Muscle layer of colon (tissue), 2 donors: ENCODE data around the gene RANBP3.
"Not testable (repeated sequence)": the region's sequence is repeated elsewhere in the genome, so short reads cannot be mapped to it uniquely, and the experiment has no call there.

ENCODE experiments used
- H3K27ac ChIP-seq: one replicate; pipeline ENCODE4 v1.7.0; 2013; ENCODE audit warnings: low read depth, mild to moderate bottlenecking, low read length, moderate library complexity
- H3K27me3 ChIP-seq, 2 donors: one replicate each; pipeline ENCODE4 v1.7.0; 2013; ENCODE audit warnings: low read length in 2 of 2, mild to moderate bottlenecking in 2 of 2; ENCODE audit not compliant: insufficient read depth in 2 of 2, control insufficient read depth in 1 of 2
- H3K36me3 ChIP-seq: one replicate; pipeline ENCODE4 v1.7.0; 2013; ENCODE audit warnings: mild to moderate bottlenecking, low read length; ENCODE audit not compliant: insufficient read depth
- H3K4me1 ChIP-seq: one replicate; pipeline ENCODE4 v1.7.0; 2013; ENCODE audit warnings: mild to moderate bottlenecking, low read length; ENCODE audit not compliant: insufficient read depth
- H3K4me3 ChIP-seq, 2 donors: one replicate each; pipeline ENCODE4 v1.7.0; 2013; ENCODE audit warnings: low read length in 2 of 2, low read depth in 1 of 2, mild to moderate bottlenecking in 1 of 2, moderate library complexity in 1 of 2
- H3K9ac ChIP-seq: one replicate; pipeline ENCODE4 v1.7.0; 2013; ENCODE audit warnings: low read length
- H3K9me3 ChIP-seq: one replicate; pipeline ENCODE4 v1.7.0; 2013; ENCODE audit warnings: mild to moderate bottlenecking, low read length
- donor health status: abdominal sarcoma.
- donor health status: Adenocarcinoma of cecum.

Gene RANBP3

GRCh38 chr19:5968431-5969373 lies 9.2 kb downstream of the RANBP3 start:
- Histone ChIP-seq H3K27ac (peak overlapping the region; percentile 70), H3K4me3 (peak overlapping the region in 1 of 2 donors; percentile 33), H3K9ac (no peak overlapping the region), H3K9me3 (no peaks in the 10 kb centered on the region), H3K27me3 (no peaks in the 10 kb centered on the region), H3K36me3 (peaks cover 12% of the 10 kb centered on the region), H3K4me1 (peaks cover 69% of the 10 kb centered on the region)

GRCh38 chr19:5967994-5968430 lies 9.9 kb downstream of the RANBP3 start:
- Histone ChIP-seq H3K9ac (no peak overlapping the region), H3K36me3 (peaks cover 5% of the 10 kb centered on the region), H3K27me3 (no peaks in the 10 kb centered on the region), H3K4me3 (peak overlapping the region in 1 of 2 donors; percentile 33), H3K4me1 (peaks cover 74% of the 10 kb centered on the region), H3K9me3 (no peaks in the 10 kb centered on the region), H3K27ac (peak overlapping the region; percentile 70)

- Histone ChIP-seq H3K9me3 (no peaks in the 10 kb centered on the region), H3K36me3 (peaks cover 5% of the 10 kb centered on the region), H3K4me3 (peak overlapping the region in 1 of 2 donors; percentile 33), H3K9ac (no peak overlapping the region), H3K27me3 (no peaks in the 10 kb centered on the region), H3K4me1 (peaks cover 77% of the 10 kb centered on the region), H3K27ac (peak overlapping the region; percentile 74)
Measured at GRCh38 chr19:5967571-5967970, 10.4 kb downstream of the RANBP3 start.

GRCh38 chr19:5966941-5967340 lies 11.0 kb downstream of the RANBP3 start:
- Histone ChIP-seq H3K27me3 (no peaks in the 10 kb centered on the region), H3K36me3 (peaks cover 5% of the 10 kb centered on the region), H3K4me3 (peak overlapping the region in 1 of 2 donors; percentile 33), H3K9me3 (no peaks in the 10 kb centered on the region), H3K27ac (peak overlapping the region; percentile 74), H3K4me1 (peaks cover 78% of the 10 kb centered on the region), H3K9ac (peak overlapping the region; percentile 29)

DNA sequence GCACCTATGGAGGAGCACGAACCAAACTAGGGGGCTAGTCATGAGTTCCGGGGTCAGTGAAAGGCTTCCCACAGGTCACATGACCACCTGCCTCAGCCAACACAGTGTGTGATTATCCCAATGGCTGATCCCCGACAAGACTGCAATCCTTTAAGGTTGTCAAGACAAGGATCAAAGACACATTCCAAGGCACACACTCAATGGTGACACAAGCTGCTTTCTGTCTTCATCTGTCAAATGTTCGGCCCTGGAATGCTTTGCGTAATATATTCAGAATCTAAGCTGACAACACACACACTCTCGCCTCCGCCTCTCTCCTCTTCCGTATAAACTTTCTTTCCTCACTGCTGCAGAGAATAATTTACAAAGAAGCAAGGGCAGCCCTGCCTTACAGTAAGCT lies 11.7 kb downstream of the RANBP3 start:
- H3K27me3 ChIP-seq = no peaks in the 10 kb centered on the region

DNA sequence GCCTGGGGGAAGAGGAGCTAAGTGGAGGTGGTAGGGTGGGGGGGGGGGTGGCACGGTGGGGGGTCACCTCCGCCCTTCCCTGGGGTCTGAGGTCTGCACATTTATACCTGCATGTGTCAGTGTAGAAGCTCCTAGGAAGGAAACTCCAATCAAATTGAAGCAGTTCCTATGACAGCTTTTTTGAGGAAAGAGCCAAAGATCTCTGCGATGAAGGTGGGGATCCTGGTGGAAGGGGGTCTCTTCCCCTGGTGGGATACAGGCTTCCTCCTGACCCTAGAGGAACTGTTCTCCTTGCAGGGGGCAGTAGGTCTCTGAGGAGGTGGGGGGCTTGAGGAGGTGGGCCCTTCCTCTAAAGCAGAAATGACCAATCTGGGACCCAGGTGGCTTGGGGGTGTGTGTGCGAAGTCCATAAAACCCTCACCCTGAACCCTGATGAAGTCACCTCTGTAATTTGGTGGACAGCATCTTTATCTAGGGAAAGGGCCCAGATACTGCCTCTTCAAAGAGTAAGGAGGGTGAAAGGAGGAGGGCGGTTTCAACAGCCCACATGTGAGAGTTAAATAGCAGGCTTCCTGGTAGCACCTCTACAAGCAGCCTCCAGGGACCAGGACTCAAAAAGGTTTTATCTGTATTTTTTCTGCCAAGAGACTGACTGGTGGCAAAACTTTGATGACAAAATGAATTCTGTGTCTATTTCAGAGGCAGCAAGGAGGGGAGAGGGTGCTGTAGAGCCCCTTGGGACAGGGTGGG lies 12.9 kb downstream of the RANBP3 start:
- H3K9ac ChIP-seq = no peak overlapping the region
- H3K27ac ChIP-seq = no peak overlapping the region
- H3K27me3 ChIP-seq = no peaks in the 10 kb centered on the region
- H3K4me1 ChIP-seq = peaks cover 91% of the 10 kb centered on the region
- no peak overlapping the region for H3K4me3 ChIP-seq
- H3K9me3 ChIP-seq = no peaks in the 10 kb centered on the region
- H3K36me3 ChIP-seq = no peaks in the 10 kb centered on the region

More for the DNA sequence above, 11.7 kb downstream of the RANBP3 start:
- no peaks in the 10 kb centered on the region for H3K36me3 ChIP-seq
- no peaks in the 10 kb centered on the region for H3K9me3 ChIP-seq
- H3K9ac ChIP-seq = peak overlapping the region; percentile 29
- H3K4me3 ChIP-seq = peak overlapping the region in 1 of 2 donors; percentile 9
- peaks cover 80% of the 10 kb centered on the region for H3K4me1 ChIP-seq
- peak overlapping the region; percentile 74 for H3K27ac ChIP-seq

GRCh38 chr19:5963855-5964254 lies 14.1 kb downstream of the RANBP3 start:
- Histone ChIP-seq H3K27ac (no peak overlapping the region), H3K4me3 (no peak overlapping the region), H3K36me3 (no peaks in the 10 kb centered on the region), H3K9me3 (no peaks in the 10 kb centered on the region), H3K9ac (no peak overlapping the region), H3K27me3 (no peaks in the 10 kb centered on the region), H3K4me1 (peaks cover 92% of the 10 kb centered on the region)

GRCh38 chr19:5963259-5963658 lies 14.7 kb downstream of the RANBP3 start:
- peaks cover 86% of the 10 kb centered on the region for H3K4me1 ChIP-seq
- not testable (repeated sequence) for H3K27me3 ChIP-seq, H3K36me3 ChIP-seq, H3K4me3 ChIP-seq, H3K27ac ChIP-seq, H3K9ac ChIP-seq, H3K9me3 ChIP-seq

- Histone ChIP-seq H3K27ac (peak overlapping the region; percentile 65), H3K9ac (no peak overlapping the region), H3K4me3 (peak overlapping the region; percentile 14 to 36), H3K36me3 (no peaks in the 10 kb centered on the region), H3K9me3 (no peaks in the 10 kb centered on the region), H3K4me1 (peaks cover 76% of the 10 kb centered on the region), H3K27me3 (no peaks in the 10 kb centered on the region)
Measured at GRCh38 chr19:5961969-5962945, 15.7 kb downstream of the RANBP3 start.

GRCh38 chr19:5961641-5961968 lies 16.3 kb downstream of the RANBP3 start:
- not testable (repeated sequence) for H3K4me3 ChIP-seq, H3K9ac ChIP-seq, H3K27me3 ChIP-seq, H3K36me3 ChIP-seq, H3K9me3 ChIP-seq
- H3K27ac ChIP-seq = peak overlapping the region; percentile 47
- peaks cover 72% of the 10 kb centered on the region for H3K4me1 ChIP-seq
